Brain microvascular endothelial cell (primary cell): ENCODE results near the gene ANO10.

Source experiments
- DNase-seq: peaks from one replicate; pipeline ENCODE4 v3.0.0-alpha.2; 2020
- H3K27ac ChIP-seq: fragments of 250-450 bp; sonication (Bioruptor Pico); 2 replicates; pipeline ENCODE4 v1.5.1; 2020; ENCODE audit warnings: mild to moderate bottlenecking, moderate library complexity
- H3K27me3 ChIP-seq: fragments of 250-450 bp; sonication (Bioruptor Pico); replicated peaks from 2 replicates; pipeline ENCODE4 v1.5.1; 2020; ENCODE audit warnings: mild to moderate bottlenecking
- H3K36me3 ChIP-seq: fragments of 250-450 bp; sonication (Bioruptor Pico); replicated peaks from 2 replicates; pipeline ENCODE4 v1.5.1; 2020; ENCODE audit warnings: mild to moderate bottlenecking
- H3K4me3 ChIP-seq: 2 replicates; pipeline ENCODE4 v1.5.1; 2011; ENCODE audit warnings: low read depth, mild to moderate bottlenecking, control low read depth, low read length, moderate library complexity
- in situ Hi-C: cut with HindIII; loops from 2 replicates; pipeline ENCODE4 v1.10.0; 2017; ENCODE audit warnings: low sequenced_read_pairs, low pct_ligation_motif_present
- TF ChIP-seq, protein P1 (sequence below): IDR thresholded peaks from 2 replicates; pipeline ENCODE4 v1.5.1; 2011; ENCODE audit warnings: low read depth, mild to moderate bottlenecking, moderate library complexity, low read length, control low read depth, inconsistent platforms; ENCODE audit errors: missing control alignments

The ANO10 gene

DNA sequence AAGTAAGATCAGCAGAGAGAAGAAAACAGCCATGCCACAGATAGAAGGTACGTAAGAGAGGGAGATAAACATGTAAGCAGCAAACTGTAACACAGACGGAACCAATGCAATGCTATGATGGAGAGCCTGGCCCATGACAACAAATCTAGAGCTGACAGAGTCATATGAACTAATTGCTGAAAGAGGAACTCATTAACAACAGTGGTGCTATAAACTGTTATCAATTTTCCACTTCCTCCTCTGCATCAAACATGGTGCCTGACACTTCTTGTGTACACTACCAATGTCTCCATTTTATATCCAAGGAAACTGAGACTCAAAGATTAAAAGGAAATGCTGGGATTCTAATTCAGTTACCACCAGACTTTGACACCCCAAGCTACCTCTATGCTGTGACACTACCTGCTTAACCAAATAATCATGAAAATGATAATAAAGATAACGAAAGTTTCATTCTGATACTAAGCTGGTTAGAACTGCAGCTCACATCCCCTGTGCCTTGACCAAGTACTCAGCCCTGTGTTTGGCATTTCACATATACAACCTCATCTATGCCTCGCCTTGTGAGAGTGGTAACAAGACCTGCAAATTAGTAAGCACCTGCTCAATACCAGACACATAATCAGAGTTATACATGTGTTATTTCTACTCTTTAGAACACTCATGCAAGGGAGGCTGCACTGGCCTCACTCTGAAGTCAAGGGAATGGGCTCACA lies 79.3 kb downstream of the ANO10 start:
- DNase-seq, result no peak
- H3K36me3 ChIP-seq, result no peaks in the 10 kb centered on the region
- in situ Hi-C loops, result no loop called here
- H3K27ac ChIP-seq, result no peak overlapping the region
- TF ChIP-seq, protein P1, sequence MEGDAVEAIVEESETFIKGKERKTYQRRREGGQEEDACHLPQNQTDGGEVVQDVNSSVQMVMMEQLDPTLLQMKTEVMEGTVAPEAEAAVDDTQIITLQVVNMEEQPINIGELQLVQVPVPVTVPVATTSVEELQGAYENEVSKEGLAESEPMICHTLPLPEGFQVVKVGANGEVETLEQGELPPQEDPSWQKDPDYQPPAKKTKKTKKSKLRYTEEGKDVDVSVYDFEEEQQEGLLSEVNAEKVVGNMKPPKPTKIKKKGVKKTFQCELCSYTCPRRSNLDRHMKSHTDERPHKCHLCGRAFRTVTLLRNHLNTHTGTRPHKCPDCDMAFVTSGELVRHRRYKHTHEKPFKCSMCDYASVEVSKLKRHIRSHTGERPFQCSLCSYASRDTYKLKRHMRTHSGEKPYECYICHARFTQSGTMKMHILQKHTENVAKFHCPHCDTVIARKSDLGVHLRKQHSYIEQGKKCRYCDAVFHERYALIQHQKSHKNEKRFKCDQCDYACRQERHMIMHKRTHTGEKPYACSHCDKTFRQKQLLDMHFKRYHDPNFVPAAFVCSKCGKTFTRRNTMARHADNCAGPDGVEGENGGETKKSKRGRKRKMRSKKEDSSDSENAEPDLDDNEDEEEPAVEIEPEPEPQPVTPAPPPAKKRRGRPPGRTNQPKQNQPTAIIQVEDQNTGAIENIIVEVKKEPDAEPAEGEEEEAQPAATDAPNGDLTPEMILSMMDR, result no peak
- no peaks in the 10 kb centered on the region for H3K27me3 ChIP-seq
- no peak overlapping the region for H3K4me3 ChIP-seq

DNA sequence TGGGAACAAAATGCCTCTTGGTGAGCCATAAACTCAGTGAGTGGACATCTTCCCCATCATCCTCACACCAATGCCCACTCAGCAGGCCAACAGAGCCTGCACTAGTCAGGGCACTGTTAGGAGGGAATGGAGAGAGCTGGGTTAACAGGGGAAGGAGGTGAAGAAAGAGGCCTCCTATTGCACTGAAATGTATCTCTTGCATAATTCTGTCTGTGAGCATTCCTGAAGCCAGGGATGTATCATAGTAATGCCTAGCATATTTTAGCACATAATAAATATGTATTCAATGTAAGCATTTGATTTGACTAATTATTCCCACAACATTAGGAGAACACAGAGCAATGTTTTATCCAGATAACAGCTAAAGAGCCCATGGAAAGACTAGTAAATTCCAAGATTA lies 81.2 kb downstream of the ANO10 start:
- no peak for DNase-seq
- Histone ChIP-seq H3K27me3 (no peaks in the 10 kb centered on the region), H3K4me3 (no peak overlapping the region), H3K27ac (no peak overlapping the region), H3K36me3 (no peaks in the 10 kb centered on the region)
- TF ChIP-seq, protein P1, result no peak
- in situ Hi-C loops, result no loop called here

DNA sequence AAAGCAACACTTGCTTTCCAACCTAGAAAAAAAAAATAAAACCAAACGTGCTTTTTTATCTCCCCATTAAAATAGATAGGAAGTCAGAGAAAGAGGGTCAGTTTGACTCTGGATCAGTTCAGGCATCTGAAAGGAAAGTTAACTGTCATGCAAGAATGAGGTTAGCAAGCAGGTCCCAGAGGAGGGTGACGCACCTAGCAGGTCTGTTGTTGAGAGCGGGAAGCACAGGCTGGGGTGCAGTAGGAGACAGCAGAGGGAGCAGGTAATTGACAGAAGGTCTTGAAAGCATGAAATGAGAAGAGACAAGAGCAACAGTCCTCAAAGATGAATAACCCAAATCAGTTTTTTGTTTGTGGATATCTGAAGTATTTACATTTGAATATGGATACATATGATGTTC lies 82.5 kb downstream of the ANO10 start:
- Histone ChIP-seq H3K4me3 (no peak overlapping the region), H3K36me3 (no peaks in the 10 kb centered on the region), H3K27ac (no peak overlapping the region), H3K27me3 (no peaks in the 10 kb centered on the region)
- TF ChIP-seq, protein P1, result no peak
- DNase-seq, result no peak
- in situ Hi-C loops, result no loop called here

DNA sequence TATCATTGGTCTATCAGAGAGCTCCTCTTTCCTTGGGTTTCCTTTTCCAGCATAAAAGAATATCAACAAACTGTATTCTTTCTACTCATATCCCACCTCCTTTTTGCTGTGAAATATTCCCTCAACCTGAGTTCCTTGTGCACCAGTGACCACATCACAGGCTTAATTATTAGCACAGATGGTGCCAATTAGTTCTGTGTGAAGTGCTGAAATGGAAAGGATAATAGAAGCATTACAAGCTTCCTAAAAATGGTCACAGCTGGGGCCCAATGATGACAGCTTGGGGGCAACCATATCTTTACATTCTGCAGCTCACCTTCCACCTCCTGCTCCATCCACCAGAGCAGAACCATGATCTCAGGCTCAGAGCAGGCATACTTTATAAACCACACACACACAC lies 84.6 kb downstream of the ANO10 start:
- no peak overlapping the region for H3K4me3 ChIP-seq
- DNase-seq, result no peak
- H3K36me3 ChIP-seq, result no peaks in the 10 kb centered on the region
- H3K27me3 ChIP-seq, result no peaks in the 10 kb centered on the region
- in situ Hi-C loops, result no loop called here
- no peak overlapping the region for H3K27ac ChIP-seq
- TF ChIP-seq, protein P1, result no peak

DNA sequence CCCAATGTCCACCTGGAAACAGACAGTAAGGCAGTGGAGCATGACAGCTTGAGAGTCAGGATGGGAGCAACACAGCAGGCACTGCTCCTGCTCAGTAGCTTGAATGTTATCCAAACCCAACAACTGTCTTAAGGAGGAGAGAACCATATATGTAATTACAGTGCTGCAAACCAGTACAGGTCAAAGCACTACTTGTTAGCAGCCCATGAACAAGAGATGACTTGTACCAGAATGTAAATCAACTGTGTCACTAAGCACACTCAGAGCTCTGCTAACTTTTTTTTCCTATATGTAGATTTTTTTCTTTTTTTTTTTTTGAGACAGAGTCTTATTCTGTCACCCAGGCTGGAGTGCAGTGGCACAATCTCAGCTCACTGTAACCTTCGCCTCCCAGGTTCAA lies 87.1 kb downstream of the ANO10 start:
- Histone ChIP-seq H3K27ac (no peak overlapping the region), H3K4me3 (no peak overlapping the region), H3K27me3 (no peaks in the 10 kb centered on the region), H3K36me3 (no peaks in the 10 kb centered on the region)
- in situ Hi-C loops, result no loop called here
- TF ChIP-seq, protein P1, result no peak
- no peak for DNase-seq

DNA sequence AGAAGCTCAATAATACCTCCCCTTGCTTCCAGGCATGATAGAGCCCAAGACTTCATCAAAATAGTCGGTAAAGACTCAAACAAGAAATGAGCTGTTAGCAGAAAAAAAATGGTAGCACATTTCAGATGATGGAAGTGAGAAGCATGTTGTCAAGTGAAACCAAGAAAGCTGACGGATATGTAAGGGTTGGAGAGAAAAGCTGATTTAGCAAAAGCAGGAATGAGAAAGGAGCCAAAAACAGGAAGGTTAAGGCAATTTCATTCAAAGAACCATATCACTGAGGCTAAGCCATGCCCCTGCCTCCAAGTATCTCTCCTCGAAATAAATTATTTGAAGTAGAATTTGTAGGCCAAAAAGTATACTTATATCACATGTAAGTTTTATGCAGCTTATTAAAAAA lies 88.8 kb downstream of the ANO10 start:
- no peak for DNase-seq
- no peaks in the 10 kb centered on the region for H3K27me3 ChIP-seq

More for the DNA sequence above, 88.8 kb downstream of the ANO10 start:
- H3K36me3 ChIP-seq, result no peaks in the 10 kb centered on the region
- H3K4me3 ChIP-seq, result no peak overlapping the region
- in situ Hi-C loops, result no loop called here
- TF ChIP-seq, protein P1, result no peak
- no peak overlapping the region for H3K27ac ChIP-seq
